ENCODE measurements around the gene EIF3J.

The EIF3J gene, protein sequence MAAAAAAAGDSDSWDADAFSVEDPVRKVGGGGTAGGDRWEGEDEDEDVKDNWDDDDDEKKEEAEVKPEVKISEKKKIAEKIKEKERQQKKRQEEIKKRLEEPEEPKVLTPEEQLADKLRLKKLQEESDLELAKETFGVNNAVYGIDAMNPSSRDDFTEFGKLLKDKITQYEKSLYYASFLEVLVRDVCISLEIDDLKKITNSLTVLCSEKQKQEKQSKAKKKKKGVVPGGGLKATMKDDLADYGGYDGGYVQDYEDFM

DNA sequence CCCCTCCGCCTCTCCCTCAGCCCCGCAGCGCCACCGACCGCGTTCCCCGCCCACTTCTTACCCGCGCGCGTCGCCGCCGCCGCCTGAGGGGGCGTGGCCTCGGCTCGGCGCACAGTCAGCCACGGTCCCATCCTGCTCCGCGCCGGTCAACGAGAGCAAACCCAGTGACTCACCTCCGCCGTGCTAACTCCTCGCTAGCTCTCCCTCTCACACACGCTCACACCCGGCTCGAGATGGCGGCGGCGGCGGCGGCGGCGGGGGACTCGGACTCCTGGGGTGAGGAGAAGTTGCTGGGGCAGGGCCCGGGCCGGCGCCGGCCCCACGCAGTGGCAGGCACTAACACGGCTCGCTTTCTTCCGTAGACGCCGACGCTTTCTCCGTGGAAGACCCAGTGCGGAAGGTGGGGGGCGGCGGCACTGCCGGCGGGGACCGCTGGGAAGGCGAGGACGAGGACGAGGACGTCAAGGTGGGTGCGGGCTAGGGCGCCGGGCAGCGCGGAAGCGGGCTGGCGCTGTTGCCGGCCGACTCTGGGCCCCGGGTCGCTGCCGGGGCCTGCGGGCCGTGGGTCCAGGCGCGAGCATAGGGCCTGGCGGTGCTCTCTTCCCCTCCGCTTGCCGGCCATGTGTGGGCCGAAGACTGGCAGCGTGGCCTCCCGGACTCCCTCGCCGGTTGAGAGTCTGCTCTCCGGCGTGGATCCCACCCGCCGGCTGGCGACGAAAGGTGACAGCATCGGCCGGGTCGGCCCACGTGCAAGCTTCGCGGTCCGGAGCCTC, at the start of gene EIF3J:
TSS of gene EIF3J (plus strand) at position 186 of the 773 bp plus-strand sequence. CDS start at position 234, 48 bp downstream.
- H3K36me3 ChIP-seq (ENCODE audit: control insufficient read depth, low read depth, low read length), result peaks cover 16% of the 10 kb centered on the region
- H3K4me3 ChIP-seq (ENCODE audit: low read length), result peak within 1 kb of the TSS; percentile 96
- H3K9me3 ChIP-seq (ENCODE audit: control insufficient read depth, low read depth, low read length), result no peaks in the 10 kb centered on the region
- peak within 1 kb of the TSS; percentile 88 for H3K27ac ChIP-seq (ENCODE audit: low read length)
- H3K4me1 ChIP-seq (ENCODE audit: control insufficient read depth, low read depth, low read length), result no peaks in the 10 kb centered on the region
- no peaks in the 10 kb centered on the region for H3K27me3 ChIP-seq (ENCODE audit: control insufficient read depth, insufficient read depth, low read length)
- H3K9ac ChIP-seq (ENCODE audit: low read length), result peak within 1 kb of the TSS; percentile 90

DNA sequence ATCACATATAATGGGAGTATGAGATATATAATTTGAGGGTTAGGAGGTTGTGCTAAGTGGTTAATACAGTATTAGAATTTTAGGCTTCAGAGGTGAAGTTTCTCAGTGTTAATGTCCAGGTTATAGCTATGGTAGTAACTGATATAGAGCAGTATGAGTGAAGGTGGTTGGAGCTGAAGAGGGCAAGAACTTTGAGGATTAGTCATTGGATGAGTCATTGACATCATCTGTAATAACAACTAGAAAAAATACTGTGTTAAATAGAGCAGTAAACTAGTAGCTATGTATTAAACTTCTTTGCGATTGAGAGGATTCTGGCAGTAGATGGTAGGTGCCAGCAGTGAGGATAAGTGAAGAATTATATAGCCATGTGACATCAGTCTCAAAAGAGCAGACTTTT, 47.5 kb upstream of the EIF3J start:
- H3K27me3 ChIP-seq (ENCODE audit: control insufficient read depth, insufficient read depth, low read length), result no peaks in the 10 kb centered on the region
- no peak overlapping the region for H3K9ac ChIP-seq (ENCODE audit: low read length)
- peaks cover 59% of the 10 kb centered on the region for H3K36me3 ChIP-seq (ENCODE audit: control insufficient read depth, low read depth, low read length)
- no peak overlapping the region for H3K4me3 ChIP-seq (ENCODE audit: low read length)
- H3K27ac ChIP-seq (ENCODE audit: low read length), result no peak overlapping the region
- no peaks in the 10 kb centered on the region for H3K9me3 ChIP-seq (ENCODE audit: control insufficient read depth, low read depth, low read length)
- no peaks in the 10 kb centered on the region for H3K4me1 ChIP-seq (ENCODE audit: control insufficient read depth, low read depth, low read length)

DNA sequence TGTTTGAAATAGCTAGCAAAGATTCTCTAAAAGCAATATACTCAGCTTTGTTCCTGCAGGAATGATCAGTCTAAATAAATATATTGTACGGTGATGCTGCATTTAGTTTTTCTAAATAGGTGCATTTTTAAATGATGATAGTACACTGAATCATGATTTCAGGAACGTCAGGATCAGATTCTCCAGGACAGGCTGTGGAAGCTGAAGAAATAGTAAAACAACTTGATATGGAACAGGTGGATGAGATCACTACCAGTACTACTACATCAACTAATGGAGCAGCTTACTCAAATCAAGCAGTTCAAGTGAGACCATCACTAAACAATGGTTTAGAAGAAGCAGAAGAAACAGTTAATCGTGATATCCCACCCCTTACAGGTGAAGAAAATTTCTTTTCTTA, 46.3 kb upstream of the EIF3J start:
- Histone ChIP-seq H3K4me1 (ENCODE audit: control insufficient read depth, low read depth, low read length) (no peaks in the 10 kb centered on the region), H3K27me3 (ENCODE audit: control insufficient read depth, insufficient read depth, low read length) (no peaks in the 10 kb centered on the region), H3K4me3 (ENCODE audit: low read length) (no peak overlapping the region), H3K36me3 (ENCODE audit: control insufficient read depth, low read depth, low read length) (peaks cover 53% of the 10 kb centered on the region), H3K9me3 (ENCODE audit: control insufficient read depth, low read depth, low read length) (no peaks in the 10 kb centered on the region), H3K9ac (ENCODE audit: low read length) (no peak overlapping the region), H3K27ac (ENCODE audit: low read length) (no peak overlapping the region)

DNA sequence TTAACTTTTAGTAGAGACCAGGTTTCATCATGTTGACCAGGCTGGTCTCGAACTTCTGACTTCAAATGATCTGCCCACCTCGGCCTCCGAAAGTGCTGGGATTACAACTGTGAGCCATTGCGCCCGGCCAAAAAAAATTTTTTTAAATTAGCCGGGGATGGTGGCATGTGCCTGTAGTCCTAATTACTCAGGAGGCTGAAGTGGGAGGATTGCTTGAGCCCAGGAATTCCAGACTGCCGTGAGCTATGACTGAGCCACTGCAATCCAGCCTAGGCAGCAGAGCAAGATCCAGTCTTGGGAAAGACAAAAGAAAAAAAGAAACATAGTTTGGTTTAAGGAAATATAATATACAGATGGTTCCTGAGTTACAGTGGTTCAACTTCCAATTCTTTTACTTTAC, 44.9 kb upstream of the EIF3J start:
- no peaks in the 10 kb centered on the region for H3K4me1 ChIP-seq (ENCODE audit: control insufficient read depth, low read depth, low read length)
- H3K27me3 ChIP-seq (ENCODE audit: control insufficient read depth, insufficient read depth, low read length), result no peaks in the 10 kb centered on the region
- H3K36me3 ChIP-seq (ENCODE audit: control insufficient read depth, low read depth, low read length), result peaks cover 52% of the 10 kb centered on the region

DNA sequence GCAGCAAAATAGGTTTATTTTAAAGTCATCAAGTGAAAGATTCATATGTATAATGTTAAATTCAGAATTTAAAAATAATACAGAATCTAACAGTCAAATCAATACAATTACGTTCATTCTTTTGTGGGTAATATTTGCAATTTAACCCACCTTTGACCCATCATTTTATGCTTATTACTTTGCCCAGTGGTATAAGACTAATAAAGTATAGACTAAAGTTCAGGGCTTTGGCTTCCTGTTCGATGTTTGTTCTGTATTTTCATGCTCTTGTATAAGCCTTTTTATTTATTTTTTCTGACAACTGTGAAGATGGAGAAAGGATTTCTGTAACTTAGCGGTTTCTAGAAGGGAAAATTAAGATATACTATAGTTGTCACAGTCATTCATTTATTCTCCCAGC, 44.3 kb upstream of the EIF3J start:
- Histone ChIP-seq H3K27me3 (ENCODE audit: control insufficient read depth, insufficient read depth, low read length) (no peaks in the 10 kb centered on the region), H3K36me3 (ENCODE audit: control insufficient read depth, low read depth, low read length) (peaks cover 50% of the 10 kb centered on the region), H3K9ac (ENCODE audit: low read length) (no peak overlapping the region), H3K27ac (ENCODE audit: low read length) (no peak overlapping the region), H3K4me3 (ENCODE audit: low read length) (no peak overlapping the region), H3K9me3 (ENCODE audit: control insufficient read depth, low read depth, low read length) (no peaks in the 10 kb centered on the region), H3K4me1 (ENCODE audit: control insufficient read depth, low read depth, low read length) (no peaks in the 10 kb centered on the region)

More for the DNA sequence above, 44.9 kb upstream of the EIF3J start:
- H3K4me3 ChIP-seq (ENCODE audit: low read length), result no peak overlapping the region
- no peak overlapping the region for H3K27ac ChIP-seq (ENCODE audit: low read length)
- no peaks in the 10 kb centered on the region for H3K9me3 ChIP-seq (ENCODE audit: control insufficient read depth, low read depth, low read length)
- no peak overlapping the region for H3K9ac ChIP-seq (ENCODE audit: low read length)

DNA sequence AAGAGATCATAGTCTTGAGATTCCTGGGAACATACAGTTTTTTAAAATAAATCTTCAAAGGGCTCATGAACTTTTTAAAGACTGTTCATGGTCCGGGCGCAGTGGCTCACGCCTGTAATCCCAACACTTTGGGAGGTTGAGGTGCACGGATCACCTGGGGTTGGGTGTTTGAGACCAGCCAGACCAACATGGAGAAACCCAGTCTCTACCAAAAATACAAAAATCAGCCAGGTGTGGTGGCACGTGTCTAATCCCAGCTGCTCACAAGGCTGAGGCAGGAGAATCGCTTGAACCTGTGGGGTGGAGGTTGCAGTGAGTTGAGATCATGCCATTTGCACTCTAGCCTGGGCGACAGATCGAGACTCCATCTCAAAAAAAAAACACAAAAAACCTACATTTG, 41.4 kb upstream of the EIF3J start:
- Histone ChIP-seq H3K9ac (ENCODE audit: low read length) (no peak overlapping the region), H3K27ac (ENCODE audit: low read length) (no peak overlapping the region), H3K36me3 (ENCODE audit: control insufficient read depth, low read depth, low read length) (peaks cover 59% of the 10 kb centered on the region)

DNA sequence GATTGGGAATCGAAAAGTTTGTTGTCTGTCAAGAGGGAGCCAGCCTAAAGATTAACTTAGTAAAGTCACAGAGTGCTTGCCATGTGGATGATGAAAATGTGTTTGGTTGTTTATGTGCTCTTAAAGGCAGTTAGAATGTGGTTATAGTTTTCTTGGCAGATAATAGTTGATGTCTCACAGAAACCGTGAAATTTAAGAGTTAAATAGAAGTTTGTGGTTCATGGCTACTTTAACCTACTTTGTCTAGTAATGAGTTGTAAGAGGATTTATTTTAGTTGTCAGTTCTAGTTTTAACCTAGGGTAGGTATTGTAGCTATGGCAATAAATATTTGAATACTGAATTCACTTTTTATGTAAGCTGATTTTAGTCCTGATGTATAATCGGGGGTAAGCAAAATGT, 36.4 kb upstream of the EIF3J start:
- H3K36me3 ChIP-seq (ENCODE audit: control insufficient read depth, low read depth, low read length), result peaks cover 60% of the 10 kb centered on the region
- H3K4me1 ChIP-seq (ENCODE audit: control insufficient read depth, low read depth, low read length), result no peaks in the 10 kb centered on the region
- no peak overlapping the region for H3K4me3 ChIP-seq (ENCODE audit: low read length)
- H3K9me3 ChIP-seq (ENCODE audit: control insufficient read depth, low read depth, low read length), result no peaks in the 10 kb centered on the region
- H3K9ac ChIP-seq (ENCODE audit: low read length), result no peak overlapping the region
- no peaks in the 10 kb centered on the region for H3K27me3 ChIP-seq (ENCODE audit: control insufficient read depth, insufficient read depth, low read length)
- no peak overlapping the region for H3K27ac ChIP-seq (ENCODE audit: low read length)

More for the DNA sequence above, 41.4 kb upstream of the EIF3J start:
- Histone ChIP-seq H3K9me3 (ENCODE audit: control insufficient read depth, low read depth, low read length) (no peaks in the 10 kb centered on the region), H3K4me1 (ENCODE audit: control insufficient read depth, low read depth, low read length) (no peaks in the 10 kb centered on the region), H3K4me3 (ENCODE audit: low read length) (no peak overlapping the region), H3K27me3 (ENCODE audit: control insufficient read depth, insufficient read depth, low read length) (no peaks in the 10 kb centered on the region)

DNA sequence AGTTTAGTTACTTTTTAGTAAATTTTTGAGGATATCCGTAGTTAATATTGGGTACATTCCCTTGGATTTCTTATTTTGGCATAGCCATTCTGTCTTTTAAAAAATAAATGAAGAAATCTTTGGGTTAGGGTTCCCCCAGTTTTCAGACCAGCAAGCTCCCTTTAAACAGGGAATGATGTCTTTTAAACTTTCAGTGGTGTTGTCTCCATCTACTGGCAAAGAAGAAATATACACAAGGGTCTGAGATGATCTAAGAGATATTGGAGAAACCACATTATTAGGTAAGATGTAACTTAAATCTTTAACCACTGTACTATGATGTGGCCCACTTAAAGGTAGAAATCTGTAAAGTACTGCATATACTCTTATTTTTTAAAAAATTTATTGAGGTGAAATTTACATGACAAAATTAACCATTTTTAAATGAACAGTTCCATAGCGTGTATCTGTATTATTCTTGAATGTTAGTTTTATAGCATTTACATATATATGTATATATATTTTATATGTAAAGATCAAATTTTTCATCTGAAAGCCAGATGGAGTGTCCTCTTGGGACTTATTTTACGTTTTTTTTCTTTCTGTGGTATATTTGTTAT, 35.1 kb upstream of the EIF3J start:
- H3K27ac ChIP-seq (ENCODE audit: low read length), result no peak overlapping the region
- no peaks in the 10 kb centered on the region for H3K9me3 ChIP-seq (ENCODE audit: control insufficient read depth, low read depth, low read length)
- peaks cover 51% of the 10 kb centered on the region for H3K36me3 ChIP-seq (ENCODE audit: control insufficient read depth, low read depth, low read length)
- no peak overlapping the region for H3K9ac ChIP-seq (ENCODE audit: low read length)
- H3K4me1 ChIP-seq (ENCODE audit: control insufficient read depth, low read depth, low read length), result no peaks in the 10 kb centered on the region
- no peak overlapping the region for H3K4me3 ChIP-seq (ENCODE audit: low read length)
- no peaks in the 10 kb centered on the region for H3K27me3 ChIP-seq (ENCODE audit: control insufficient read depth, insufficient read depth, low read length)

DNA sequence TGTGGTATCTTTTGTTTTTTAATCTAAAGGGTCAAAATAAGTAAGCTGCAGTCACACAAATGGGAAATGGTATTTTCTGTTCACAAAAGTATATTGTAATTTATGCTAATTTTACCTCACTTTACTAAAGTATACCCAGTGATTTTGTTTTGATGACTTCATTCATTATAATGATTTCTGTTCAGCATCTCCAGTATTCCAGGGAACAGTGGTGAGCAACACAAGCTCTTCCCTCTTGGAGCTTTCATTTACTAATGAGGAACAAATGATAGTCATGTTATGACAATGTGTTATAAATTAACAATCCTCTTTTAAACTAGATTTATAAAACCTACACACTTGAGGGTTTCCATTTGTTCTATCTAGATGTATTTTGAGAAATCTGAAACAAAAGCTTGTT, 20.5 kb upstream of the EIF3J start:
- Histone ChIP-seq H3K27ac (ENCODE audit: low read length) (no peak overlapping the region), H3K4me1 (ENCODE audit: control insufficient read depth, low read depth, low read length) (no peaks in the 10 kb centered on the region), H3K36me3 (ENCODE audit: control insufficient read depth, low read depth, low read length) (peaks cover 46% of the 10 kb centered on the region), H3K4me3 (ENCODE audit: low read length) (no peak overlapping the region), H3K27me3 (ENCODE audit: control insufficient read depth, insufficient read depth, low read length) (no peaks in the 10 kb centered on the region), H3K9me3 (ENCODE audit: control insufficient read depth, low read depth, low read length) (no peaks in the 10 kb centered on the region), H3K9ac (ENCODE audit: low read length) (no peak overlapping the region)

DNA sequence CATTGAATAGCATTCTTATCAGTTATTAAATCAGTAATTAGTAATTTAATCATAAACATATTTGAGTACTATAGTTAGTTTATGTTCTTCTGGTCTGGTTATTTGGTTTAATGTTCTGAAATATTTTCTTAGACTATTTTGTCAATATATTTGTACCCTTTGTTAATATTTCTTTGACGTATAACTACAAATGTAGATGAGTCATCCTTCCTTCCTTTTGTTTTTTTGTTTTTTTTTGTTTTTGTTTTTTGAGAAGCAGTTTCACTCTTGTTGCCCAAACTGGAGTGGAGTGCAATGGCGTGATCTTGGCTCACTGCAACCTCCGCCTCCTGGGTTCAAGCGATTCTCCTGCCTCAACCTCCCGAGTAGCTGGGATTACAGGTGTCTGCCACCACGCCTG, 17.4 kb upstream of the EIF3J start:
- no peaks in the 10 kb centered on the region for H3K27me3 ChIP-seq (ENCODE audit: control insufficient read depth, insufficient read depth, low read length)
- no peak overlapping the region for H3K9ac ChIP-seq (ENCODE audit: low read length)
- no peak overlapping the region for H3K4me3 ChIP-seq (ENCODE audit: low read length)
- no peak overlapping the region for H3K27ac ChIP-seq (ENCODE audit: low read length)
- no peaks in the 10 kb centered on the region for H3K4me1 ChIP-seq (ENCODE audit: control insufficient read depth, low read depth, low read length)
- no peaks in the 10 kb centered on the region for H3K9me3 ChIP-seq (ENCODE audit: control insufficient read depth, low read depth, low read length)
- peaks cover 65% of the 10 kb centered on the region for H3K36me3 ChIP-seq (ENCODE audit: control insufficient read depth, low read depth, low read length)

DNA sequence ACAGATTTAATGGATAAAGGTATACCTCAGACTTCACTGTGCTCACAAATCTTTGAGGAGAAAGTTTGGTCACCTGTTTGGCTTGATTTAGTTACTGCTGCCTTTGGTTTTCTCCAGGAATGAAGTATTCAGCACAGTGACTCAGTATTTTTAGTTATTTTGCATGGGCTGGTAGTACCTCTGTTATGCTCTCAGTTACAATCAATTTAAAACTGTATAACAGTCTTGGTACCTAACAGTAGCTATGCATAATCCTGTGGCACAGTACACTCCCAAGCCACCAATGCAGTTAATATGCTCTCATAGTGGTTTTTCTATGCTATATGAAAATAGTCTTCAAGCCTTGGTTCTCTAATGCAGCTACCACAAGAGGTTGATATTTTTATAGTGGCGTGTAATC, 11.9 kb upstream of the EIF3J start:
- no peaks in the 10 kb centered on the region for H3K9me3 ChIP-seq (ENCODE audit: control insufficient read depth, low read depth, low read length)
- no peaks in the 10 kb centered on the region for H3K27me3 ChIP-seq (ENCODE audit: control insufficient read depth, insufficient read depth, low read length)
- no peaks in the 10 kb centered on the region for H3K4me1 ChIP-seq (ENCODE audit: control insufficient read depth, low read depth, low read length)
- no peak overlapping the region for H3K27ac ChIP-seq (ENCODE audit: low read length)
- no peak overlapping the region for H3K9ac ChIP-seq (ENCODE audit: low read length)
- H3K36me3 ChIP-seq (ENCODE audit: control insufficient read depth, low read depth, low read length), result peaks cover 50% of the 10 kb centered on the region
- no peak overlapping the region for H3K4me3 ChIP-seq (ENCODE audit: low read length)
